NCI-H2081 treated with DMSO at 0.1 percent for 48 hours (cell line): ENCODE results near the gene OR2L2.
"Not testable (repeated sequence)": the region's sequence is repeated elsewhere in the genome, so short reads cannot be mapped to it uniquely, and the experiment has no call there.

ENCODE experiments used
- DNase-seq: peaks from one replicate; lab custom pipeline; 2025; lab: John Stamatoyannopoulos, UW

Gene OR2L2, protein sequence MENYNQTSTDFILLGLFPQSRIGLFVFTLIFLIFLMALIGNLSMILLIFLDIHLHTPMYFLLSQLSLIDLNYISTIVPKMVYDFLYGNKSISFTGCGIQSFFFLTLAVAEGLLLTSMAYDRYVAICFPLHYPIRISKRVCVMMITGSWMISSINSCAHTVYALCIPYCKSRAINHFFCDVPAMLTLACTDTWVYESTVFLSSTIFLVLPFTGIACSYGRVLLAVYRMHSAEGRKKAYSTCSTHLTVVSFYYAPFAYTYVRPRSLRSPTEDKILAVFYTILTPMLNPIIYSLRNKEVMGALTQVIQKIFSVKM

DNA sequence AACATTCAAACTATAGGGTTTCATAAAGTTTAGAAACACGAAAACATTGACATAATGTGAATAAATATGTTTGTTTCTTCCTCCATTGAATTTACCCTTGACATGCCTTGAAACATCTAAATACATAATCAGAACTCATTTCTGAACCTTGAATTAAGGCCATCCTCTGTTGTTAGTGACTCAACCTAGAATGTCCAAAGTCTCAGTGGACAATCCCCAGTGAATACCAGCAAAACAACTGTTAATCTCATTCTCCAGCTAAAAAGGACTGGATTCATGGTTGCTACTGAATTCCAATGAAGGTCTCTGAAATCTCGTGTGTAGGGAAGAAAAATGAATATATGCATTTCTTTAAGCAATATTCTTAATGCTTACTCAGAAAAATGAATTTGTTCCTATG, at the start of gene OR2L2:
Gene OR2L2, plus strand, starts transcription at position 301 of the 400 bp plus-strand sequence. CDS start 8,198 bp downstream, outside the sequence.
- DNase-seq = no peak

DNA sequence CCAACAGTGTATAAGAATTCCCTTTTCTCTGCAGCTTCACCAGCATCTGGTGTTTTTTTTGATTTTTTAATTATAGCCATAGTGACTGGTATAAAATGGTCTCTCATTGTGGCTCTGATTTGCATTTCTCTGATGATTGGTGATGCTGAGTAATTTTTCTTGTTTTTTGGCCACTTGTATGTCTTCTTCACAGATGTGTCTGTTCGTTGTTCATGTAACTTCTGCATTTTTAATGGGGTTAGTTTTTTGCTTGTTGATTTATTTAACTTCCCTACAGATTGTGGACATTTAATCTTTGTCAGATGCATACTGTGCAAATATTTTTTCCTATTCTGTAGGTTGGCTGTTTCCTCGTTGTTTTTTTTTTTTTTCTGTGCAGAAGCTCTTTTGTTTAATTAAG, 36.9 kb upstream of the OR2L2 start:
- no peak for DNase-seq

DNA sequence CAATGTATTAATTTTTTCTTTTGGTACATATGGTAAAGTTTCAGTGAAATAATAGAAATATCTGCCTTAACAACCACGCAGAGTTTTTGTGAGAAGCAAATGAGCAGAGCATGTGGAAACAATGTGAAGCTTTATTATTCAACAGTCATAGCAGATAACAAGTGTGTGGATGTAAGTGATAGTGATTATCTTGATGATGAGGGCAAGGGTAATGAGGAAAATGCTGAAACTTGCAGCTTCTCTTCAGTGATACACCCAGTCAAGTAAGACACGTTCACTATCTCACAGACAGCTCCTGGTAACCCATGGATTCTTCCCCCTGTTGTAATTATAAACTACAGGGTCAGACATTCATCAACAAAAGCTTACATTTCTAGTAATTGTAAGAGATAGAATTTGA, 31.1 kb upstream of the OR2L2 start:
- DNase-seq = no peak

GRCh38 chr1:248000169-248000568, 29.7 kb upstream of the OR2L2 start:
- DNase-seq = no peak

GRCh38 chr1:248007778-248008177, 22.1 kb upstream of the OR2L2 start:
- no peak for DNase-seq

DNA sequence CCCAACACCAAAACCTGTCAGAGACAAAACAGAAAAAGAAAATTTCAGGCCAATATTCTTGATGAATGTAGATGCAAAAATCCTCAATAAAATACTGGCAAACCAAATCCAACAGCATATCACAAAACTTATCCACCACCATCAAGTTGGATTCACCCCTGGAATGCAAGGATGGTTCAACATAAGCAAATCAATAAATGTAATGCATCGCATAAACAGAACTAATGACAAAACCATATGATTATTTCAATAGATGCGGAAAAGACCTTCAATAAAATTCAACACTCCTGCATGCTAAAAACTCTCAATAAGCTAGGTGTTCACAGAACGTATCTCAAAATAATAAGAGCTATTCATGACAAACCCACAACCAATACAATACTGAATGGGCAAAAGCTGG, 20.2 kb upstream of the OR2L2 start:
- DNase-seq = no peak

DNA sequence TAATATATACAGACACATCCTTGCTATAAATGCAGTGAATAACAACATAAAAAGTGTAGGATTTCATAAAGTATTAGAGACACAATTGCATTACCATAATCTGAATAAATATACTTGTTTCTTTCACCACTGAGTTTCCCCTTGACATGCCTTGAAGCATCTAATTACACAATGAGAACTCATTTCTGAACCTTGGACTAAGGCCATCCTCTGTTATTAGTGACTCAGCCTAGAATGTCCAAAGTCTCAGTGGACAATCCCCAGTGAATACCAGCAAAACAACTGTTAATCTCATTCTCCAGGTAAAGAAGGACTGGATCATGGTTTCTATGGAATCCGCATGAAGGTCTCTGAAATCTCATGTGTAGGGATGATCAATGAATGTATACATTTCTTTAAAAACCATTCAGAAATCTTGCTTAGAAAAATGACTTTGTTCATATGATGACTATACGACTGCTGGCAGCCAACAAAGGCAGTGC, 16.6 kb upstream of the OR2L2 start, which contains the start of gene OR2L5:
Gene OR2L5, plus strand, starts transcription at position 432 of the 482 bp plus-strand sequence. CDS start 8,288 bp downstream, outside the sequence.
- DNase-seq = no peak

GRCh38 chr1:248015803-248016202, 14.1 kb upstream of the OR2L2 start:
- DNase-seq = no peak

- DNase-seq = no peak
Observed at GRCh38 chr1:248045209-248045608, 15.3 kb downstream of the OR2L2 start.

DNA sequence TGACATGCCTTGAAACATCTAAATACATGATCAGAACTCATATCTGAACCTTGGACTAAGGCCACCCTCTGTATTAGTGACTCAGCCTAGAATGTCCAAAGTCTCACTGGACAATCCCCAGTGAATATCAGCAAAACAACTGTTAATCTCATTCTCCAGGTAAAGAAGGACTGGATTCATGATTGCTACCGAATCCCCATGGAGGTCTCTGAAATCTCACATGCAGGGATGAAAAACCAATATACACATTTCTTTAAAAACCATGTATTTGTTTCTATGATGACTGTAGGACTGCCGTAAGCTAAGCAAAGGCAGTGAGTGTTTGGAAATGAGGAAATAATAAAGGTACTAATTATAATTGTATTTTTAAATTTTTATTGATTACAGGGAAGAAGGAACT, 16.7 kb downstream of the OR2L2 start, which contains the start of gene OR2L3:
Gene OR2L3, plus strand, starts transcription at position 301 of the 400 bp plus-strand sequence. CDS start 13,846 bp downstream, outside the sequence.
- DNase-seq = no peak

DNA sequence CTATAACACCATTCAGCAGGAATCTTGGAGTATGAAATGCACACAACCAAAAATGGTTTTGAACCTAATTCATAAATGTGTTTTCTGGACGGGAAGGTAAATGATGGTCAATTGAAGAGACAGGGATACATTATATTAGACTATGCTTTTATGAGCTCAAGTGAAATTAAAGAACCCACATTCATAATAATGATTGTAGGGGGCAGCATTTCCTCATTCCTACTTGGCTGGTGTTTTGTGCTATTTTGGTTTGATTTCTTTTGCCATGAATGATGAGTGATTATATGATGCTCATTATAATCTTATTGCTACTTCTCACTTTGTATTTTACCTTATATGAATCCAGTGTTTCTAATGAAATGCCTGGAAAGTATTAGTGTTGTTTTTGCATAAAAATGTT, 17.1 kb downstream of the OR2L2 start:
- DNase-seq = no peak

DNA sequence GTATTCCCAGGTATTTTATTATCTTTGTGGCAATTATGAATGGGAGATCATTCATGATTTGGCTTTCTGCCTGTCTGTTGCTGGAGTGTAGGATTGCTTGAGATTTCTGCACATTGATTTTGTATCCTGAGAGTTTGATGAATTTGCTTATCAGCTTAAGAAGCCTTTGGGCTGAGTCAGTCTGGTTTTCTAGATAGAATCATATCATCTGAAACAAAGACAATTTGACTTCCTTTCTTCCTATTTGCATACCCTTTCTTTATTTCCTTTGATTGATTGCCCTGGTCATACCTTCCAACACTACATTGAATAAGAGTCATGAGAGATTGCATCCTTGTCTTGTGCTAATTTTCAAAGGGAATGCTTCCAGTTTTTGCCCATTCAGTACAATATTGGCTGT, 24.8 kb downstream of the OR2L2 start:
- no peak for DNase-seq

- no peak for DNase-seq
Observed at GRCh38 chr1:248055261-248055660, 25.4 kb downstream of the OR2L2 start.

DNA sequence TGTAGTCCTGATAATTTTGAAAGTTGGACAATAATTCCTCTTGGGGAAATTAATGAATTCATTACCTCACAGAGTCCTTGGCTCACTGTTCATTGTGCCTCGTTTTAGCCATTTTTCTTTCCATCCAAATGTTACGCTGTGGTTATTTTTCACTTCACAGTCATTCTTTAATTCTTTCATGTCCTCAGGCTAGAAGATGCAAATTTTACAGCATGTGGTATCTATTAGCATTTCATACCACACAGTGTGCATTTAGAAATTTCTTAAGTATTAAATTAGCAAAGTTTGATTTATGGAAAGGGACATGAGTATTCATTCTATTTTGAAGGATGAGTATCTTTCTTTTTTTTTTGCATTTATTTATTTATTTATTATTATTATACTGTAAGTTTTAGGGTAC, 35.2 kb downstream of the OR2L2 start:
- no peak for DNase-seq

DNA sequence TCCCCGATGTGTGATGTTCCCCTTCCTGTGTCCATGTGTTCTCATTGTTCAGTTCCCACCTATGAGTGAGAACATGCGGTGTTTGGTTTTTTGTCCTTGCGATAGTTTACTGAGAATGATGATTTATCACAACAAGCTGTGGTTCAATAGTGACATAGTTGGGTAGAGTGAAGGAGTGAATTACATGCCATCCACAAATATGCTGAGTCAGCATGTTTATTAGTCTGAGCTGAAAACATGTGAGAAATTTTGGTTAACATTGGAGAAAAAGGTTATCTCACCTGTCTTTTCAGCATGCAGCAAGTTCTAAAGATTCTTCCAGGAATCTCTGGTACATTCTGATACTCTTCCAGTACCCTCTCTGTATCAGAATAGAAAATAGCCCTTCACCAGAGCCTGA, 35.7 kb downstream of the OR2L2 start:
- DNase-seq = no peak

- DNase-seq = not testable (repeated sequence)
Observed at GRCh38 chr1:248083864-248084263, 54.0 kb downstream of the OR2L2 start.
